ENCODE data around the gene AKT1S1. TPM values are rescaled to one million over a fixed set of nuclear protein-coding genes. Genes with fewer than 3 reads are reported as not detected.
A peak's percentile ranks its signal among the peaks of the same experiment; 100 is the strongest.

AKT1S1 gene
- total RNA-seq, 1 experiment from 2014 or later: 70.6 TPM

- H3K79me2 ChIP-seq (ENCODE audit: insufficient read depth, low read length): peaks cover 35% of the 10 kb centered on the region
- H3K9me2 ChIP-seq (ENCODE audit: insufficient read depth): no peaks in the 10 kb centered on the region
- peak overlapping the region; percentile 68 for H3K4me2 ChIP-seq (ENCODE audit: low read length)
- H4K20me1 ChIP-seq (ENCODE audit: insufficient read depth): peaks cover 5% of the 10 kb centered on the region; the same call in 1 of the 2 replicates
- H3K9me3 ChIP-seq (ENCODE audit: control insufficient read depth in 1 of 2, insufficient read depth in 1 of 2, low read depth in 1 of 2, low read length in 2 of 2): no peaks in the 10 kb centered on the region
- H3K9ac ChIP-seq (ENCODE audit: low read length): no peak overlapping the region
- no peak overlapping the region for H2AFZ ChIP-seq (ENCODE audit: low read depth, low read length, poor library complexity, severe bottlenecking)
- TF ChIP-seq SIN3A (IDR thresholded peaks at IDR 0.05; ENCODE audit: low read depth): no peak
- no peak for TF ChIP-seq YY1 (IDR thresholded peaks at IDR 0.05; ENCODE audit: extremely low read depth, insufficient replicate concordance, low read depth, low read length)
- TF ChIP-seq POLR2AphosphoS5 (IDR thresholded peaks at IDR 0.05; ENCODE audit: low read depth, low read length): no peak
- TF ChIP-seq ELF1 (IDR thresholded peaks at IDR 0.05; ENCODE audit: borderline replicate concordance, low read depth): no peak
- no peak for TF ChIP-seq FOSL1 (IDR thresholded peaks at IDR 0.05; ENCODE audit: low read depth)
- H3K27me3 ChIP-seq (ENCODE audit: insufficient read depth, low read length): no peaks in the 10 kb centered on the region
- H3K4me3 ChIP-seq (replicated peaks in 1 of 2; ENCODE audit: low read depth in 1 of 2, low read length in 2 of 2): peak overlapping the region; percentile 31 to 34
- H3K27ac ChIP-seq (ENCODE audit: low read depth, low read length): peak overlapping the region; percentile 91
- intact Hi-C loops (cut with micrococcal nuclease): loop anchor here (1.0 to 5.0 kb wide), 2 partner anchors 8 to 102 kb away; partner anchors contain the start of genes AKT1S1, AP2A1 and TBC1D17
- peaks cover 3 to 20% of the 10 kb centered on the region in 2 experiments; a peak in 2 of 4 replicates for H3K36me3 ChIP-seq (ENCODE audit: control insufficient read depth in 1 of 2, insufficient read depth in 2 of 2, low read length in 2 of 2)
- ChIA-PET CTCF (interaction anchor here (1.1 to 1.3 kb wide), 2 partner anchors 118 to 152 kb away, joined by 4 to 5 read pairs; no protein-coding TSS in a partner anchor), POLR2A (interaction anchor here (0.6 to 2.0 kb wide), 10 partner anchors 8 to 408 kb away, joined by 3 to 12 read pairs (median 4); partner anchors contain the start of genes AKT1S1, ATF5, NUP62 and PTOV1), RAD21 (ENCODE audit: low non-redundant PET in 1 of 2, low total read pairs in 2 of 2, uncharacterized antibody in 2 of 2, unreplicated experiment in 2 of 2) (interaction anchor here in 1 of 2 experiments (0.6 kb wide), 1 partner anchor 460 kb away, joined by 3 read pairs; no protein-coding TSS in a partner anchor)
- ATAC-seq: peak; percentile 25
- no TSS peak for BruUV-seq (replicated peaks)
- H3K4me1 ChIP-seq (ENCODE audit: control insufficient read depth in 1 of 2, insufficient read depth in 2 of 2, low read length in 2 of 2): peaks cover 30 to 53% of the 10 kb centered on the region in 2 experiments; a peak in 3 of 4 replicates
- DNase-seq (ENCODE audit: low read depth, low spot score): no peak
These were observed 8.1 kb downstream of the AKT1S1 start for GRCh38 chr19:49869009-49869483.

- CTCF ChIA-PET: interaction anchor here (0.6 kb wide), 1 partner anchor 116 kb away, joined by 3 read pairs; no protein-coding TSS in a partner anchor
- H3K36me3 ChIP-seq (ENCODE audit: control insufficient read depth in 1 of 2, insufficient read depth in 2 of 2, low read length in 2 of 2): peaks cover 6 to 30% of the 10 kb centered on the region in 2 experiments; a peak in 3 of 4 replicates
- peak within 1 kb of the TSS; percentile 95 for H3K4me2 ChIP-seq (ENCODE audit: low read length)
- peak within 1 kb of the TSS; percentile 57 to 83 for H3K4me3 ChIP-seq (replicated peaks in 1 of 2; ENCODE audit: low read depth in 1 of 2, low read length in 2 of 2)
- H2AFZ ChIP-seq (ENCODE audit: low read depth, low read length, poor library complexity, severe bottlenecking): no peak within 1 kb of the TSS
- RAD21 ChIA-PET (ENCODE audit: low non-redundant PET in 1 of 2, low total read pairs in 2 of 2, uncharacterized antibody in 2 of 2, unreplicated experiment in 2 of 2): no interaction called here
- peaks cover 5% of the 10 kb centered on the region; the same call in 1 of the 2 replicates for H4K20me1 ChIP-seq (ENCODE audit: insufficient read depth)
- H3K9me3 ChIP-seq (ENCODE audit: control insufficient read depth in 1 of 2, insufficient read depth in 1 of 2, low read depth in 1 of 2, low read length in 2 of 2): no peaks in the 10 kb centered on the region
- peaks cover 30 to 61% of the 10 kb centered on the region in 2 experiments; a peak in 3 of 4 replicates for H3K4me1 ChIP-seq (ENCODE audit: control insufficient read depth in 1 of 2, insufficient read depth in 2 of 2, low read length in 2 of 2)
- intact Hi-C loops (cut with micrococcal nuclease): loop anchor here (5.0 kb wide), 1 partner anchor 100 kb away; the partner anchor contains the start of gene AP2A1
- peak; percentile 54 for ATAC-seq
- H3K79me2 ChIP-seq (ENCODE audit: insufficient read depth, low read length): peaks cover 45% of the 10 kb centered on the region
- peak within 1 kb of the TSS; percentile 91 for H3K27ac ChIP-seq (ENCODE audit: low read depth, low read length)
- POLR2A ChIA-PET: interaction anchor here (1.0 to 1.4 kb wide), 3 partner anchors 9 to 19 kb away, joined by 3 to 5 read pairs (median 5); partner anchors contain the start of genes AKT1S1 and TBC1D17
- no peaks in the 10 kb centered on the region for H3K9me2 ChIP-seq (ENCODE audit: insufficient read depth)
- no peaks in the 10 kb centered on the region for H3K27me3 ChIP-seq (ENCODE audit: insufficient read depth, low read length)
- peak; percentile 82 for DNase-seq (ENCODE audit: low read depth, low spot score)
- H3K9ac ChIP-seq (ENCODE audit: low read length): peak within 1 kb of the TSS; percentile 87
- no TSS peak for BruUV-seq (replicated peaks)
- TF ChIP-seq CBX3 (IDR thresholded peaks at IDR 0.05; ENCODE audit: low read depth) (no peak), YY1 (IDR thresholded peaks at IDR 0.05; ENCODE audit: extremely low read depth, insufficient replicate concordance, low read depth, low read length) (no peak), POLR2A (IDR thresholded peaks at IDR 0.05; ENCODE audit: borderline replicate concordance, extremely low read depth, insufficient read depth, insufficient read length) (no peak), CEBPB (IDR thresholded peaks at IDR 0.05; ENCODE audit: low read depth) (no peak), EZH2 (IDR thresholded peaks at IDR 0.05) (no peak), MAX (IDR thresholded peaks at IDR 0.05) (peak; percentile 90), REST (IDR thresholded peaks at IDR 0.05; ENCODE audit: low read depth) (no peak), SIN3A (IDR thresholded peaks at IDR 0.05; ENCODE audit: low read depth) (peak; percentile 88), ZFX (IDR thresholded peaks at IDR 0.05) (peak; percentile 62; the same call in 1 of the 2 replicates), SP1 (IDR thresholded peaks at IDR 0.05; ENCODE audit: low read depth) (peak; percentile 73)
These were observed 10.0 kb downstream of the AKT1S1 start, which contains the start of gene PNKP for GRCh38 chr19:49866933-49867782. TSS of gene PNKP (minus strand) at chr19:49867576. CDS start at chr19:49867204, 372 bp downstream.
